ENCODE measurements around the gene EAF2. TPM values are rescaled to one million over a fixed set of nuclear protein-coding genes. Genes with fewer than 3 reads are reported as not detected.

EAF2 gene
- total RNA-seq, 1 donor from 2014 or later, result 3.3 TPM

Other genes starting within 250 kb of the EAF2 start
- gene FBXO40, start 241.8 kb upstream of the EAF2 start, total RNA-seq, result not detected
- gene HCLS1, start 174.3 kb upstream of the EAF2 start, total RNA-seq, result 5.1 TPM
- gene GOLGB1, start 85.5 kb upstream of the EAF2 start, total RNA-seq, result 35.7 TPM
- gene IQCB1, start 149 bp upstream of the EAF2 start, total RNA-seq, result 9.0 TPM
- gene SLC15A2, start 59.2 kb downstream of the EAF2 start, total RNA-seq, result 3.8 TPM
- 6.3 TPM for gene ILDR1, start 187.0 kb downstream of the EAF2 start, total RNA-seq
- 1.2 TPM for gene CD86, start 220.2 kb downstream of the EAF2 start, total RNA-seq